ENCODE data around the gene FRS3. TPM values are rescaled to one million over a fixed set of nuclear protein-coding genes. Genes with fewer than 3 reads are reported as not detected.

FRS3 gene
- total and polyA plus RNA-seq, 2 of the 13 experiments (the other 11 are each of a cell fraction or from before 2014, with no cell fraction given), result 3.0 to 7.4 TPM

GRCh38 chr6:41724586-41725501, 54.9 kb downstream of the FRS3 start (continued):
- no peak for TF ChIP-seq BATF2 (CRISPR knock-in tag; IDR thresholded peaks at IDR 0.05)
- TF ChIP-seq ATM (IDR thresholded peaks at IDR 0.05; ENCODE audit: borderline replicate concordance), result no peak
- TF ChIP-seq ZBTB44 (CRISPR knock-in tag; IDR thresholded peaks at IDR 0.05), result no peak
- peak; percentile 70; the same call in 1 of the 2 replicates for TF ChIP-seq ZNF280B (CRISPR knock-in tag; IDR thresholded peaks at IDR 0.05; ENCODE audit: borderline replicate concordance)
- no peak for TF ChIP-seq ZNF569 (CRISPR knock-in tag; IDR thresholded peaks at IDR 0.05; ENCODE audit: borderline replicate concordance)
- no peak for TF ChIP-seq ZNF326 (CRISPR knock-in tag; IDR thresholded peaks at IDR 0.05; ENCODE audit: borderline replicate concordance)
- no peak for TF ChIP-seq ATF4 (CRISPR knock-in tag; IDR thresholded peaks at IDR 0.05)
- TF ChIP-seq NR2C2 (CRISPR knock-in tag; IDR thresholded peaks at IDR 0.05; ENCODE audit: borderline replicate concordance), result peak; percentile 29; the same call in 1 of the 2 replicates
- no peak for TF ChIP-seq REST (IDR thresholded peaks at IDR 0.05; ENCODE audit: borderline replicate concordance in 1 of 2, low read depth in 1 of 2, low read length in 2 of 2)
